K562 (cell line): ENCODE data around the gene CFAP410. TPM values are rescaled to one million over a fixed set of nuclear protein-coding genes. Genes with fewer than 3 reads are reported as not detected.

Experiments
- CXXC5 ChIP-seq: fragments of 250-450 bp; sonication (Bioruptor Pico); IDR thresholded peaks from 2 replicates; pipeline ENCODE4 v1.8.0; 2022; ENCODE audit warnings: inconsistent platforms, mild to moderate bottlenecking, moderate library complexity
- E4F1 ChIP-seq: fragments of 250-450 bp; sonication (Bioruptor Pico); IDR thresholded peaks from 2 replicates; pipeline ENCODE4 v1.5.0; 2021; ENCODE audit warnings: mild to moderate bottlenecking, borderline replicate concordance
- ETV1 ChIP-seq: fragments of 450-650 bp; conservative IDR thresholded peaks from 2 replicates; pipeline ENCODE4 v1.6.1; 2016; ENCODE audit warnings: missing genetic modification characterization, control low read depth, low read depth, missing compliant biosample characterization
- FOS ChIP-seq: IDR thresholded peaks from 3 replicates; pipeline ENCODE4 v1.6.1; 2011; ENCODE audit not compliant: insufficient read length; ENCODE audit errors: extremely low read depth
- HCFC1 ChIP-seq: IDR thresholded peaks from 2 replicates; pipeline ENCODE4 v1.6.1; 2012; ENCODE audit warnings: low read depth, low read length, improper control_type of control experiment
- IRF2 ChIP-seq: sonication (generic); formaldehyde crosslinking; IDR thresholded peaks from 2 replicates; pipeline ENCODE4 v1.8.1; 2022; ENCODE audit warnings: mild to moderate bottlenecking, missing genetic modification reagents
- KHSRP ChIP-seq: fragments of 450-650 bp; IDR thresholded peaks from 2 replicates; pipeline ENCODE4 v1.6.1; 2017
- NFATC3 ChIP-seq: fragments of 450-650 bp; IDR thresholded peaks from 2 replicates; pipeline ENCODE4 v1.6.1; 2017; ENCODE audit warnings: mild to moderate bottlenecking
- NONO ChIP-seq, 2 experiments: fragments of 200-400 bp in 1 of 2; fragments of 450-650 bp in 1 of 2; formaldehyde crosslinking in 1 of 2; IDR thresholded peaks; 2 replicates each; pipeline ENCODE4 v1.6.1; 2017; ENCODE audit warnings: low read depth in 2 of 2, mild to moderate bottlenecking in 2 of 2, moderate library complexity in 2 of 2, low read length in 1 of 2
- PRPF4 ChIP-seq: fragments of 200-400 bp; formaldehyde crosslinking; IDR thresholded peaks from one replicate; pipeline ENCODE4 v1.6.1; 2017; ENCODE audit warnings: low read length, low read depth, mild to moderate bottlenecking; ENCODE audit not compliant: insufficient read depth, poor library complexity, severe bottlenecking
- RBM25 ChIP-seq: fragments of 200-400 bp; formaldehyde crosslinking; IDR thresholded peaks from 2 replicates; pipeline ENCODE4 v1.6.1; 2018; ENCODE audit warnings: low read length, low read depth, moderate library complexity; ENCODE audit not compliant: severe bottlenecking
- SNRNP70 ChIP-seq: fragments of 200-400 bp; formaldehyde crosslinking; optimal IDR thresholded peaks from 2 replicates; pipeline ENCODE3; 2017; ENCODE audit warnings: low read depth, low read length
- TEAD4 ChIP-seq, 2 experiments: sonication (generic) in 1 of 2; formaldehyde crosslinking in 1 of 2; IDR thresholded peaks; 2 replicates each; pipeline versions ENCODE4 v1.6.1 to v1.8.0; 2012 to 2022; ENCODE audit warnings: borderline replicate concordance in 1 of 2, inconsistent platforms in 1 of 2, low read length in 1 of 2, mild to moderate bottlenecking in 1 of 2, missing genetic modification reagents in 1 of 2
- THAP12 ChIP-seq: fragments of 250-450 bp; sonication (Bioruptor Pico); IDR thresholded peaks from 2 replicates; pipeline ENCODE4 v1.9.0; 2021; ENCODE audit warnings: mild to moderate bottlenecking, inconsistent platforms
- TRIM25 ChIP-seq: fragments of 450-650 bp; IDR thresholded peaks from 2 replicates; pipeline ENCODE4 v1.7.0; 2016; ENCODE audit warnings: borderline replicate concordance
- ZBTB7A ChIP-seq: IDR thresholded peaks from 2 replicates; pipeline ENCODE4 v1.6.1; 2011; ENCODE audit warnings: low read depth, mild to moderate bottlenecking, low read length, moderate library complexity, borderline replicate concordance; ENCODE audit not compliant: control insufficient read depth
- ZFP1 ChIP-seq: fragments of 450-650 bp; formaldehyde crosslinking; IDR thresholded peaks from 2 replicates; pipeline ENCODE4 v1.4.0; 2020; ENCODE audit warnings: mild to moderate bottlenecking, mixed read lengths
- ZNF695 ChIP-seq: fragments of 450-650 bp; formaldehyde crosslinking; IDR thresholded peaks from 2 replicates; pipeline ENCODE4 v1.4.0; 2020; ENCODE audit warnings: mild to moderate bottlenecking, moderate library complexity
- ZNF696 ChIP-seq: fragments of 250-450 bp; sonication (Bioruptor Pico); conservative IDR thresholded peaks from 2 replicates; pipeline ENCODE4 v1.4.0; 2020; ENCODE audit warnings: mild to moderate bottlenecking, moderate library complexity
- ZNF778 ChIP-seq: fragments of 450-650 bp; formaldehyde crosslinking; IDR thresholded peaks from 2 replicates; pipeline ENCODE4 v1.4.0; 2020; ENCODE audit warnings: mild to moderate bottlenecking, moderate library complexity
- ZZZ3 ChIP-seq: fragments of 450-650 bp; IDR thresholded peaks from 2 replicates; pipeline ENCODE4 v1.6.1; 2016; ENCODE audit warnings: antibody characterized with exemption, mild to moderate bottlenecking, moderate library complexity
- polyA plus RNA-seq, 8 experiments: library from polyadenylated mRNA; depleted of rRNA in 4 of 8; stranded (reverse) in 5 of 8; unstranded in 3 of 8; fragments of >200 nt; fragmentation: Nextera tagmentation in 2 of 8; fragmentation: Illumina TruSeq in 1 of 8; extraction: Ambion mirVana in 2 of 8; extraction: Trizol in 1 of 8; gene quantifications; 2 replicates each; pipeline versions ENCODE4 v1.2.1 to v1.2.3, GENCODE V29; 2011 to 2014; ENCODE audit warnings: inconsistent platforms in 1 of 8, missing spikeins in 1 of 8
- total RNA-seq, 7 experiments: library from RNA; depleted of rRNA in 6 of 7; stranded (reverse); fragments of >200 nt in 6 of 7; fragmentation: Illumina TruSeq in 2 of 7; extraction: Trizol in 2 of 7; gene quantifications; 2 replicates each; pipeline versions ENCODE4 v1.2.1 to v1.2.3, GENCODE V29; 2011 to 2021; ENCODE audit warnings: low replicate concordance in 1 of 7

The CFAP410 gene
- total and polyA plus RNA-seq, 9 of the 15 experiments (the other 6 are each of a cell fraction or from before 2014, with no cell fraction given): 0.07 to 17.3 (median 2.3) TPM

- 0 out of 2 replicates have a peak, but pooled peaks have one; percentile 20 for TF ChIP-seq TRIM25
- TF ChIP-seq PRPF4: no peak
- TF ChIP-seq NFATC3: no peak
- TF ChIP-seq KHSRP: peak; percentile 90
- TF ChIP-seq E4F1 (CRISPR knock-in tag): no peak
- TF ChIP-seq ZNF695: no peak
- no peak for TF ChIP-seq ZNF696 (CRISPR knock-in tag)
- TF ChIP-seq CXXC5 (CRISPR knock-in tag): peak; percentile 96
- TF ChIP-seq RBM25: no peak
- TF ChIP-seq HCFC1: peak; percentile 93
- TF ChIP-seq ZFP1 (CRISPR knock-in tag): no peak
- peak; percentile 90 for TF ChIP-seq ETV1 (tag)
- TF ChIP-seq NONO (IDR thresholded peaks at IDR 0.05; ENCODE audit: low read depth in 2 of 2, low read length in 1 of 2): peak; percentile 51 to 90; a peak in 3 of 4 replicates
- peak; percentile 94; the same call in 1 of the 2 replicates for TF ChIP-seq THAP12 (CRISPR knock-in tag)
- TF ChIP-seq ZZZ3: no peak
- no peak for TF ChIP-seq SNRNP70
- TF ChIP-seq FOS: peak; percentile 12
- no peak for TF ChIP-seq TEAD4 (IDR thresholded peaks at IDR 0.05; ENCODE audit: low read length)
- TF ChIP-seq TEAD4 (CRISPR knock-in tag; IDR thresholded peaks at IDR 0.05; ENCODE audit: borderline replicate concordance): no peak
- TF ChIP-seq ZNF778 (CRISPR knock-in tag): no peak
- TF ChIP-seq IRF2: no peak
- peak; percentile 65; the same call in 1 of the 2 replicates for TF ChIP-seq ZBTB7A
These were observed at the start of gene CFAP410 (continued) for GRCh38 chr21:44338971-44339910.
